B cell (primary cell): ENCODE data around the gene FRMD4B. TPM values are rescaled to one million over a fixed set of nuclear protein-coding genes. Genes with fewer than 3 reads are reported as not detected.

Source experiments
- ATAC-seq: fragments of 200-7000 bp; cut with Tn5 transposase; one replicate; pipeline ENCODE4 v1.10.0; 2021; ENCODE audit warnings: low read depth, mild to moderate bottlenecking, moderate number of reproducible peaks, moderate library complexity
- CTCF ChIA-PET: fragments of 350-600 bp; sonication (Branson Sonifier 250); formaldehyde crosslinking; loops from one replicate; lab custom pipeline; 2021; ENCODE audit warnings: antibody characterized with exemption, inconsistent platforms; lab: Charles Lee
- POLR2A ChIA-PET: fragments of 350-600 bp; sonication (Branson Sonifier 250); formaldehyde crosslinking; loops from one replicate; lab custom pipeline; 2021; ENCODE audit warnings: antibody characterized with exemption; lab: Charles Lee
- DNase-seq: peaks from one replicate; pipeline ENCODE4 v3.0.0; 2013
- H2AFZ ChIP-seq: 2 replicates; pipeline ENCODE4 v1.6.1; 2012; ENCODE audit warnings: mild to moderate bottlenecking, low read depth, low read length; ENCODE audit not compliant: insufficient read depth, poor library complexity, severe bottlenecking
- H3K27ac ChIP-seq, 2 donors: 1 replicate in 1 of 2; 2 replicates in 1 of 2; pipeline ENCODE4 v1.5.1; 2012 to 2013; ENCODE audit warnings: low read length in 2 of 2, mild to moderate bottlenecking in 2 of 2, moderate library complexity in 1 of 2
- H3K27me3 ChIP-seq, 4 experiments: fragments of 200-600 bp in 1 of 4; sonication (generic) in 1 of 4; replicated peaks in 1 of 4; 1 replicate in 2 of 4; 2 replicates in 2 of 4; pipeline versions ENCODE4 v1.6.1 to v1.7.0; 2013 to 2016; ENCODE audit warnings: low read length in 3 of 4, mild to moderate bottlenecking in 2 of 4, mixed read lengths in 1 of 4, moderate library complexity in 1 of 4; ENCODE audit not compliant: insufficient read depth in 4 of 4, control insufficient read depth in 3 of 4; ENCODE audit errors: control extremely low read depth in 1 of 4
- H3K36me3 ChIP-seq, 2 experiments: replicated peaks in 1 of 2; 1 replicate in 1 of 2; 2 replicates in 1 of 2; pipeline versions ENCODE4 v1.6.1 to v1.7.1; 2013; ENCODE audit warnings: low read length in 1 of 2; ENCODE audit not compliant: insufficient read depth in 2 of 2, control insufficient read depth in 1 of 2; ENCODE audit errors: control extremely low read depth in 1 of 2, extremely low read depth in 1 of 2
- H3K4me1 ChIP-seq, 2 donors: fragments of 200-600 bp in 1 of 2; sonication (generic) in 1 of 2; 1 replicate in 1 of 2; 2 replicates in 1 of 2; pipeline versions ENCODE4 v1.5.1 to v1.6.1; 2013 to 2017; ENCODE audit warnings: low read length in 2 of 2; ENCODE audit not compliant: control insufficient read depth in 2 of 2, insufficient read depth in 2 of 2
- H3K4me2 ChIP-seq: replicated peaks from 2 replicates; pipeline ENCODE3; 2012; ENCODE audit warnings: mild to moderate bottlenecking, low read depth, low read length; ENCODE audit not compliant: poor library complexity, severe bottlenecking
- H3K4me3 ChIP-seq, 5 experiments: fragments of 200-600 bp in 1 of 5; sonication (generic) in 1 of 5; 1 replicate in 3 of 5; 2 replicates in 2 of 5; pipeline versions ENCODE4 v1.5.1 to v1.7.0; 2011 to 2016; ENCODE audit warnings: low read length in 4 of 5, mild to moderate bottlenecking in 4 of 5, low read depth in 2 of 5, control low read depth in 1 of 5, moderate library complexity in 1 of 5; ENCODE audit not compliant: insufficient read depth in 1 of 5; ENCODE audit errors: control extremely low read depth in 1 of 5, extremely low read depth in 1 of 5
- H3K79me2 ChIP-seq: fragments of 200-600 bp; sonication (generic); one replicate; pipeline ENCODE4 v1.6.0; 2016; ENCODE audit warnings: low read length; ENCODE audit not compliant: control insufficient read depth, insufficient read depth
- H3K9ac ChIP-seq: fragments of 200-600 bp; sonication (generic); 2 replicates; pipeline ENCODE4 v1.6.1; 2017; ENCODE audit warnings: mild to moderate bottlenecking, low read length, moderate library complexity
- H3K9me3 ChIP-seq, 3 donors: one replicate each; pipeline versions ENCODE4 v1.6.1 to v1.7.1; 2013; ENCODE audit warnings: low read length in 2 of 3; ENCODE audit not compliant: control insufficient read depth in 2 of 3, insufficient read depth in 1 of 3; ENCODE audit errors: control extremely low read depth in 1 of 3
- H4K20me1 ChIP-seq: 2 replicates; pipeline ENCODE4 v1.6.0; 2012; ENCODE audit warnings: mild to moderate bottlenecking, low read length; ENCODE audit not compliant: insufficient read depth, control insufficient read depth, poor library complexity, severe bottlenecking
- H3K27ac Mint-ChIP-seq: one replicate; pipeline ENCODE4 v1.8.0; 2021; ENCODE audit warnings: mixed read lengths
- H3K27me3 Mint-ChIP-seq: one replicate; pipeline ENCODE4 v1.8.0; 2021; ENCODE audit warnings: mixed read lengths
- H3K4me1 Mint-ChIP-seq: one replicate; pipeline ENCODE4 v1.8.0; 2021; ENCODE audit warnings: mixed read lengths
- H3K4me3 Mint-ChIP-seq: one replicate; pipeline ENCODE4 v1.8.0; 2021; ENCODE audit warnings: mixed read lengths
- H3K9me3 Mint-ChIP-seq: one replicate; pipeline ENCODE4 v1.8.0; 2022; ENCODE audit warnings: mixed read lengths; ENCODE audit not compliant: insufficient read depth
- EZH2 ChIP-seq: IDR thresholded peaks from 2 replicates; pipeline ENCODE4 v1.6.1; 2012; ENCODE audit warnings: borderline replicate concordance, low read depth, mild to moderate bottlenecking, moderate library complexity, low read length; ENCODE audit not compliant: insufficient read depth, poor library complexity, severe bottlenecking
- WGBS: methylation state at CpG from one replicate; pipeline ENCODE4 v1.1.5; 2013; ENCODE audit warnings: missing lambda C conversion rate; ENCODE audit not compliant: insufficient coverage; 5-methylcytosine and 5-hydroxymethylcytosine counted together
- intact Hi-C: fragments of 100-400 bp; cut with micrococcal nuclease; formaldehyde crosslinking; loops from one replicate; pipeline ENCODE4 v1.10.0; 2022
- polyA plus RNA-seq: library from polyadenylated mRNA; depleted of rRNA; stranded (reverse); fragments of >200 nt; gene quantifications from 2 replicates; pipeline ENCODE4 v1.2.3, GENCODE V29; 2012
- total RNA-seq, 2 donors: library from RNA; stranded (reverse); fragments of 120-200 nt in 1 of 2; gene quantifications; 1 replicate in 1 of 2; 2 replicates in 1 of 2; pipeline versions ENCODE4 v1.2.3 to v1.2.4, GENCODE V29; 2013 to 2022
- TF ChIP-seq, protein P1 (sequence below): fragments of 200-600 bp; IDR thresholded peaks from one replicate; pipeline ENCODE4 v1.8.0; 2022; ENCODE audit warnings: antibody characterized with exemption, mild to moderate bottlenecking

FRMD4B gene
- total and polyA plus RNA-seq, 2 donors (not counting 1 experiment from before 2014, with no cell fraction given), result 0.06 to 0.20 TPM

DNA sequence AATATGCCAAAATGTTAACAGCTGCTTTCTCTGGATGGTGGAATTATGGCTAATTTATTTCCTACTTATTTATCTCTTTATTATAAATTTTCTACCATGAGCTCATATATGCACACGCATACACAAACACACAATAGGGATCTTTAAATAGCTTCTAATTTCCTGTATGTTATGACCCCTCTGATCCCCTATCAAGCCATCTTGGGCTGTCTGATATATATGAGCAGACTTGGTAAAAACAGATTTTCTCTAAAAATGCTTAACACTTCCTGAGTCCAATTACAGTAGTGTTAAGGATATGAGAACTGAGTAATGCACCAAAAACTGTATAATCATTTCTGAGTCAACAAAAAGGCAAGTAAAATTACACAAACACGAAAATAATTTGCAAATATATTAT is 211.4 kb downstream of the FRMD4B start:
- no peak overlapping the region for H3K27ac Mint-ChIP-seq
- H3K4me1 Mint-ChIP-seq, result no peaks in the 10 kb centered on the region
- no peaks in the 10 kb centered on the region for H3K27me3 ChIP-seq
- WGBS, result no CpG with 5 or more reads among the region's 2 CpGs
- CTCF ChIA-PET, result interaction anchor here (0.8 to 4.8 kb wide), 2 partner anchors 12 to 16 kb away, joined by 3 to 25 read pairs; no protein-coding TSS in a partner anchor
- H4K20me1 ChIP-seq, result no peaks in the 10 kb centered on the region
- H3K9me3 ChIP-seq, result no peaks in the 10 kb centered on the region
- no peaks in the 10 kb centered on the region for H3K36me3 ChIP-seq
- POLR2A ChIA-PET, result no interaction called here
- H3K4me2 ChIP-seq, result no peak overlapping the region
- intact Hi-C loops, result no loop called here
- H3K9me3 Mint-ChIP-seq, result no peaks in the 10 kb centered on the region
- no peak overlapping the region for H3K4me3 ChIP-seq
- ATAC-seq (no peak), DNase-seq (no peak)
- H3K4me3 Mint-ChIP-seq, result no peak overlapping the region
- no peak overlapping the region for H3K9ac ChIP-seq
- no peaks in the 10 kb centered on the region for H3K79me2 ChIP-seq
- no peak overlapping the region for H3K27ac ChIP-seq
- peaks cover 10% of the 10 kb centered on the region for H3K27me3 Mint-ChIP-seq
- H3K4me1 ChIP-seq, result no peaks in the 10 kb centered on the region
- H2AFZ ChIP-seq, result no peak overlapping the region
- TF ChIP-seq EZH2, result no peak
- TF ChIP-seq, protein P1, sequence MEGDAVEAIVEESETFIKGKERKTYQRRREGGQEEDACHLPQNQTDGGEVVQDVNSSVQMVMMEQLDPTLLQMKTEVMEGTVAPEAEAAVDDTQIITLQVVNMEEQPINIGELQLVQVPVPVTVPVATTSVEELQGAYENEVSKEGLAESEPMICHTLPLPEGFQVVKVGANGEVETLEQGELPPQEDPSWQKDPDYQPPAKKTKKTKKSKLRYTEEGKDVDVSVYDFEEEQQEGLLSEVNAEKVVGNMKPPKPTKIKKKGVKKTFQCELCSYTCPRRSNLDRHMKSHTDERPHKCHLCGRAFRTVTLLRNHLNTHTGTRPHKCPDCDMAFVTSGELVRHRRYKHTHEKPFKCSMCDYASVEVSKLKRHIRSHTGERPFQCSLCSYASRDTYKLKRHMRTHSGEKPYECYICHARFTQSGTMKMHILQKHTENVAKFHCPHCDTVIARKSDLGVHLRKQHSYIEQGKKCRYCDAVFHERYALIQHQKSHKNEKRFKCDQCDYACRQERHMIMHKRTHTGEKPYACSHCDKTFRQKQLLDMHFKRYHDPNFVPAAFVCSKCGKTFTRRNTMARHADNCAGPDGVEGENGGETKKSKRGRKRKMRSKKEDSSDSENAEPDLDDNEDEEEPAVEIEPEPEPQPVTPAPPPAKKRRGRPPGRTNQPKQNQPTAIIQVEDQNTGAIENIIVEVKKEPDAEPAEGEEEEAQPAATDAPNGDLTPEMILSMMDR, result no peak

GRCh38 chr3:69172058-69172457 is 213.8 kb downstream of the FRMD4B start:
- POLR2A ChIA-PET, result no interaction called here
- TF ChIP-seq, protein P1, result no peak
- TF ChIP-seq EZH2, result no peak
- intact Hi-C loops, result no loop called here
- Histone ChIP-seq H3K27ac (no peak overlapping the region), H3K4me1 (no peaks in the 10 kb centered on the region), H3K4me2 (no peak overlapping the region), H3K79me2 (no peaks in the 10 kb centered on the region), H3K4me3 (no peak overlapping the region), H3K27me3 (no peaks in the 10 kb centered on the region), H3K36me3 (no peaks in the 10 kb centered on the region), H3K9ac (no peak overlapping the region), H3K9me3 (no peaks in the 10 kb centered on the region), H4K20me1 (no peaks in the 10 kb centered on the region), H2AFZ (no peak overlapping the region)
- no peak overlapping the region for H3K4me3 Mint-ChIP-seq
- ATAC-seq (no peak), DNase-seq (no peak)
- no CpG with 5 or more reads among the region's 1 CpG for WGBS
- CTCF ChIA-PET, result interaction anchor here (4.8 kb wide), 1 partner anchor 10 kb away, joined by 25 read pairs; no protein-coding TSS in a partner anchor
- H3K27me3 Mint-ChIP-seq, result peaks cover 14% of the 10 kb centered on the region
- no peaks in the 10 kb centered on the region for H3K9me3 Mint-ChIP-seq
- H3K4me1 Mint-ChIP-seq, result no peaks in the 10 kb centered on the region
- no peak overlapping the region for H3K27ac Mint-ChIP-seq
